GM12878 (cell line): Measurements from ENCODE around the gene MAST1.

ENCODE experiments used
- CTCF ChIP-seq, 3 experiments: IDR thresholded peaks in 2 of 3; conservative IDR thresholded peaks in 1 of 3; 2 replicates each; pipeline ENCODE4 v1.5.1; 2011; ENCODE audit warnings: low read depth in 3 of 3, low read length in 3 of 3, mild to moderate bottlenecking in 3 of 3, control low read depth in 2 of 3, moderate library complexity in 2 of 3, inconsistent platforms in 1 of 3, mixed read lengths in 1 of 3; ENCODE audit not compliant: control insufficient read depth in 2 of 3, insufficient read depth in 1 of 3; ENCODE audit errors: extremely low read depth in 1 of 3
- DPF2 ChIP-seq: fragments of 450-650 bp; IDR thresholded peaks from 2 replicates; pipeline ENCODE4 v1.6.1; 2017; ENCODE audit warnings: mild to moderate bottlenecking
- EP300 ChIP-seq, 2 experiments: fragments of 150-350 bp in 1 of 2; IDR thresholded peaks; 2 replicates each; pipeline ENCODE4 v1.6.1; 2011 to 2012; ENCODE audit warnings: low read depth in 2 of 2, low read length in 2 of 2, borderline replicate concordance in 1 of 2, improper control_type of control experiment in 1 of 2, inconsistent platforms in 1 of 2; ENCODE audit not compliant: control insufficient read depth in 1 of 2
- FOXM1 ChIP-seq: IDR thresholded peaks from 2 replicates; pipeline ENCODE4 v1.6.1; 2012; ENCODE audit warnings: low read depth, mild to moderate bottlenecking, inconsistent platforms, low read length, moderate library complexity
- NFIC ChIP-seq: IDR thresholded peaks from 2 replicates; pipeline ENCODE4 v1.6.1; 2012; ENCODE audit warnings: low read depth, mild to moderate bottlenecking, inconsistent platforms, low read length, moderate library complexity
- RAD51 ChIP-seq: fragments of 450-650 bp; IDR thresholded peaks from 2 replicates; pipeline ENCODE4 v1.6.1; 2016; ENCODE audit warnings: moderate library complexity, mild to moderate bottlenecking, inconsistent platforms
- SIX5 ChIP-seq: IDR thresholded peaks from 2 replicates; pipeline ENCODE4 v1.6.1; 2011; ENCODE audit warnings: mild to moderate bottlenecking, low read depth, low read length, moderate library complexity; ENCODE audit not compliant: severe bottlenecking
- TF ChIP-seq, protein P1 (sequence below): IDR thresholded peaks from 2 replicates; pipeline ENCODE4 v1.6.1; 2012; ENCODE audit warnings: mild to moderate bottlenecking, low read depth, low read length

- TF ChIP-seq, protein P1, sequence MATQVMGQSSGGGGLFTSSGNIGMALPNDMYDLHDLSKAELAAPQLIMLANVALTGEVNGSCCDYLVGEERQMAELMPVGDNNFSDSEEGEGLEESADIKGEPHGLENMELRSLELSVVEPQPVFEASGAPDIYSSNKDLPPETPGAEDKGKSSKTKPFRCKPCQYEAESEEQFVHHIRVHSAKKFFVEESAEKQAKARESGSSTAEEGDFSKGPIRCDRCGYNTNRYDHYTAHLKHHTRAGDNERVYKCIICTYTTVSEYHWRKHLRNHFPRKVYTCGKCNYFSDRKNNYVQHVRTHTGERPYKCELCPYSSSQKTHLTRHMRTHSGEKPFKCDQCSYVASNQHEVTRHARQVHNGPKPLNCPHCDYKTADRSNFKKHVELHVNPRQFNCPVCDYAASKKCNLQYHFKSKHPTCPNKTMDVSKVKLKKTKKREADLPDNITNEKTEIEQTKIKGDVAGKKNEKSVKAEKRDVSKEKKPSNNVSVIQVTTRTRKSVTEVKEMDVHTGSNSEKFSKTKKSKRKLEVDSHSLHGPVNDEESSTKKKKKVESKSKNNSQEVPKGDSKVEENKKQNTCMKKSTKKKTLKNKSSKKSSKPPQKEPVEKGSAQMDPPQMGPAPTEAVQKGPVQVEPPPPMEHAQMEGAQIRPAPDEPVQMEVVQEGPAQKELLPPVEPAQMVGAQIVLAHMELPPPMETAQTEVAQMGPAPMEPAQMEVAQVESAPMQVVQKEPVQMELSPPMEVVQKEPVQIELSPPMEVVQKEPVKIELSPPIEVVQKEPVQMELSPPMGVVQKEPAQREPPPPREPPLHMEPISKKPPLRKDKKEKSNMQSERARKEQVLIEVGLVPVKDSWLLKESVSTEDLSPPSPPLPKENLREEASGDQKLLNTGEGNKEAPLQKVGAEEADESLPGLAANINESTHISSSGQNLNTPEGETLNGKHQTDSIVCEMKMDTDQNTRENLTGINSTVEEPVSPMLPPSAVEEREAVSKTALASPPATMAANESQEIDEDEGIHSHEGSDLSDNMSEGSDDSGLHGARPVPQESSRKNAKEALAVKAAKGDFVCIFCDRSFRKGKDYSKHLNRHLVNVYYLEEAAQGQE: no peak
- no peak for TF ChIP-seq FOXM1
- TF ChIP-seq SIX5: no peak
- TF ChIP-seq RAD51: no peak
- TF ChIP-seq CTCF (IDR thresholded peaks at IDR 0.05 in 2 of 3, conservative IDR thresholded peaks at IDR 0.05 in 1 of 3; ENCODE audit: control insufficient read depth in 2 of 3, extremely low read depth in 1 of 3, insufficient read depth in 1 of 3, low read depth in 3 of 3, low read length in 3 of 3): no peak
- no peak for TF ChIP-seq NFIC
- no peak for TF ChIP-seq DPF2
- TF ChIP-seq EP300 (IDR thresholded peaks at IDR 0.05; ENCODE audit: borderline replicate concordance in 1 of 2, control insufficient read depth in 1 of 2, low read depth in 2 of 2, low read length in 2 of 2): no peak
Measured at GRCh38 chr19:12884202-12884601, 45.9 kb downstream of the MAST1 start.
